ENCODE measurements around the gene SPEN.

- TF ChIP-seq CTCF (IDR thresholded peaks at IDR 0.05) (peak in 1 of 12 donors; percentile 5), POLR2A (IDR thresholded peaks at IDR 0.05) (peak in 1 of 2 donors; percentile 65)
Observed at GRCh38 chr1:15975805-15976680, 128.5 kb downstream of the SPEN start, which contains the start of gene ZBTB17.
